Adipose tissue (tissue), 3 donors: ENCODE measurements around the gene F2R. TPM values are rescaled to one million over a fixed set of nuclear protein-coding genes. Genes with fewer than 3 reads are reported as not detected.

ENCODE experiments used
- H3K27ac ChIP-seq: one replicate; pipeline ENCODE4 v1.5.1; 2013; ENCODE audit warnings: low read depth, low read length
- WGBS, 3 donors: extraction: QIAGEN DNeasy Blood & Tissue Kit; methylation state at CpG; one replicate each; pipeline ENCODE4 v1.1.7; 2013; 5-methylcytosine and 5-hydroxymethylcytosine counted together
- polyA plus RNA-seq, 3 donors: library from polyadenylated mRNA; stranded (reverse); fragments of 200-250 nt; gene quantifications; one replicate each; pipeline ENCODE4 v1.2.3, GENCODE V29; 2013
- donor health status: healthy with polysubstance abuse.
- donor health status: Bipolar disorder and iron deficiency.
- donor health status: healthy.

The F2R gene
- polyA plus RNA-seq, 3 donors: 1.5 to 3.4 (median 1.7) TPM

- H3K27ac ChIP-seq: no peak overlapping the region
- WGBS, 3 donors: 12 to 16% (median 15%) methylated on average over 39 to 52 of the region's 52 CpGs
Measured at GRCh38 chr5:76714751-76715485, 1.0 kb upstream of the F2R start.

GRCh38 chr5:76715486-76715735 lies 515 bp upstream of the F2R start:
- H3K27ac ChIP-seq: no peak overlapping the region

GRCh38 chr5:76716456-76717157 lies 681 bp downstream of the F2R start:
- 4 to 10% (median 4%) methylated on average over 29 of the region's 29 CpGs for WGBS, 3 donors
- no peak overlapping the region for H3K27ac ChIP-seq

More at GRCh38 chr5:76715486-76715735, 515 bp upstream of the F2R start:
- WGBS, 3 donors: 0 to 1% (median 0%) methylated on average over 14 of the region's 14 CpGs

- 76 to 88% (median 82%) methylated on average over 11 of the region's 11 CpGs for WGBS, 3 donors
- H3K27ac ChIP-seq: no peak overlapping the region
Measured at GRCh38 chr5:76717222-76718083, 1.5 kb downstream of the F2R start.

GRCh38 chr5:76718381-76718832 lies 2.5 kb downstream of the F2R start:
- whole genome bisulfite sequencing, 3 donors: 67 to 91% (median 70%) methylated on average over 5 of the region's 5 CpGs
- no peak overlapping the region for H3K27ac ChIP-seq

GRCh38 chr5:76718880-76719279 lies 3.0 kb downstream of the F2R start:
- no peak overlapping the region for H3K27ac ChIP-seq
- 83 to 91% (median 86%) methylated on average over 4 of the region's 4 CpGs for WGBS, 3 donors

- H3K27ac ChIP-seq: no peak overlapping the region
- 53 to 61% (median 58%) methylated on average over 10 of the region's 10 CpGs for WGBS, 3 donors
Measured at GRCh38 chr5:76720988-76721569, 5.2 kb downstream of the F2R start.

- no peak overlapping the region for H3K27ac ChIP-seq
- WGBS, 3 donors: 61 to 89% (median 88%) methylated on average over 1 of the region's 1 CpG
Measured at GRCh38 chr5:76723266-76723665, 7.3 kb downstream of the F2R start.

GRCh38 chr5:76723906-76724305 lies 8.0 kb downstream of the F2R start:
- WGBS, 3 donors: 61 to 92% (median 91%) methylated on average over 1 of the region's 1 CpG
- H3K27ac ChIP-seq: no peak overlapping the region

GRCh38 chr5:76724871-76725270 lies 8.9 kb downstream of the F2R start:
- WGBS, 3 donors: 79 to 85% (median 81%) methylated on average over 4 of the region's 4 CpGs
- H3K27ac ChIP-seq: no peak overlapping the region

GRCh38 chr5:76728965-76729364 lies 13.0 kb downstream of the F2R start:
- 66 to 79% (median 69%) methylated on average over 4 of the region's 4 CpGs for WGBS, 3 donors

GRCh38 chr5:76729373-76730290 lies 13.7 kb downstream of the F2R start:
- H3K27ac ChIP-seq: no peak overlapping the region
- 75 to 97% (median 92%) methylated on average over 5 of the region's 5 CpGs for WGBS, 3 donors

More at GRCh38 chr5:76728965-76729364, 13.0 kb downstream of the F2R start:
- H3K27ac ChIP-seq: no peak overlapping the region

- 90 to 92% (median 92%) methylated on average over 15 of the region's 15 CpGs for whole genome bisulfite sequencing, 3 donors
- H3K27ac ChIP-seq: no peak overlapping the region
Measured at GRCh38 chr5:76732405-76733048, 16.6 kb downstream of the F2R start.

GRCh38 chr5:76733049-76733417 lies 17.1 kb downstream of the F2R start:
- H3K27ac ChIP-seq: no peak overlapping the region

GRCh38 chr5:76735762-76736545 lies 20.0 kb downstream of the F2R start:
- WGBS, 3 donors: 74 to 76% (median 75%) methylated on average over 4 of the region's 4 CpGs
- H3K27ac ChIP-seq: no peak overlapping the region

More at GRCh38 chr5:76733049-76733417, 17.1 kb downstream of the F2R start:
- 87 to 93% (median 92%) methylated on average over 13 of the region's 13 CpGs for WGBS, 3 donors

- WGBS, 3 donors: 71 to 78% (median 75%) methylated on average over 6 of the region's 6 CpGs
- no peak overlapping the region for H3K27ac ChIP-seq
Measured at GRCh38 chr5:76736679-76737556, 21.0 kb downstream of the F2R start.
